ENCODE measurements around the gene HEMK1. TPM values are rescaled to one million over a fixed set of nuclear protein-coding genes. Genes with fewer than 3 reads are reported as not detected.

The HEMK1 gene
- total and polyA plus RNA-seq, 2 of the 8 experiments (the other 6 are each of a cell fraction or from before 2014, with no cell fraction given) = 9.7 to 10.6 TPM

DNA sequence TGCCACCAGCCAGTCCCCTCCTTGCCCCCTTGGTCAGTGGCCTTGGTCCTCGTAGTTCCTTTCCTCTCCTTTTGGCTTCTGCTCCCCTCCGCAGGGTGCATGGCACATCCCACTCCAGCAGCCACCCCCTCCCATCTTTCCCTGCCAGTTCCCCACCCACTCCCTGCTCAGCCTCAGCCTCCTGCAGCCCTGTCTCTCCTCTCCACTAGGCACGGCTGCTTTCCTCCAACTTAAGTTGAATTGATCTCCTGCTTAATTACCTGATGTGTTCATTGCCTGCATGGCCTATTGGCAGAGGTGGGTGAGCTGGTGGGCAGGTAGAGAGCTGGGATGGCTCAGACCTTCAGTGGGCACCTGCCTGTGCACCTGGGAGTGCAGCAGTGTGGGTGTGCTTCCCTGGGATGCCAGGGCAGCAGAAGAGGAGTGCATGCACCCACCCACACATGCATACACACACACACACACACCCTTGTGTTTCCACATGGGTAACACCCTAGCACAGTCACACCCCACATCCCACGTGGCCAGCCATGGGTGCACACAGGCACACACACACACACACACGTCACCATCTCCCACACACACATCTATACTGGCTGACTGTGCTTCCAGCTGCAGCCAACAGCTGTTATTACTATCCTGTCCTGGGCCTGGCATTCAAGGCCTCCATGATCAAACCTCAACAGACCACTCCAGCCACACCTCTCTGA, 32.7 kb upstream of the HEMK1 start:
- Histone ChIP-seq H4K5ac (ENCODE audit: insufficient read length, low read depth, low read length) (no peak overlapping the region), H3K79me2 (ENCODE audit: control insufficient read depth in 1 of 2, insufficient read depth in 2 of 2, low read length in 2 of 2) (no peaks in the 10 kb centered on the region), H3K23me2 (ENCODE audit: low read depth, low read length) (no peaks in the 10 kb centered on the region; the same call in 1 of the 2 replicates), H3K23ac (ENCODE audit: insufficient read length) (no peak overlapping the region), H3K27ac (ENCODE audit: low read depth, low read length) (no peak overlapping the region), H4K8ac (ENCODE audit: extremely low read depth, insufficient read depth, low read length) (no peak overlapping the region), H3K4me2 (ENCODE audit: insufficient read depth in 1 of 2, low read depth in 2 of 2, low read length in 2 of 2) (no peak overlapping the region), H3K4me1 (replicated peaks in 1 of 4; ENCODE audit: control insufficient read depth in 3 of 4, insufficient read depth in 4 of 4, low read length in 3 of 4) (peaks cover 6 to 18% (median 12%) of the 10 kb centered on the region in 4 experiments), H3K4me3 (ENCODE audit: extremely low read depth in 1 of 4, insufficient read depth in 2 of 4, low read depth in 3 of 4, low read length in 4 of 4) (no peak overlapping the region), H3K9ac (replicated peaks in 1 of 4; ENCODE audit: extremely low read depth in 1 of 4, low read depth in 3 of 4, low read length in 3 of 4) (no peak overlapping the region), H2AK5ac (ENCODE audit: low read depth, low read length) (peak overlapping the region; percentile 32), H2BK120ac (replicated peaks; ENCODE audit: low read depth, low read length) (no peak overlapping the region), H3K9me3 (ENCODE audit: insufficient read depth in 2 of 2, low read depth in 1 of 2, low read length in 1 of 2) (no peaks in the 10 kb centered on the region), H3K14ac (ENCODE audit: insufficient read length) (no peak overlapping the region), H3K27me3 (replicated peaks in 1 of 4; ENCODE audit: control insufficient read depth in 3 of 4, extremely low read depth in 1 of 4, insufficient read depth in 3 of 4, low read length in 3 of 4) (peaks cover 0 to 4% (median 2%) of the 10 kb centered on the region in 4 experiments; a peak in 2 of 7 replicates), H3K36me3 (ENCODE audit: control insufficient read depth in 2 of 4, insufficient read depth in 4 of 4, low read length in 3 of 4) (no peaks in the 10 kb centered on the region), H2BK20ac (ENCODE audit: low read length) (no peak overlapping the region), H3K79me1 (ENCODE audit: low read depth, low read length) (no peaks in the 10 kb centered on the region), H3K18ac (ENCODE audit: extremely low read depth, low read length) (no peak overlapping the region), H4K91ac (replicated peaks; ENCODE audit: insufficient read length, low read length) (peak overlapping the region; percentile 68), H2BK15ac (ENCODE audit: low read length) (peak overlapping the region; percentile 10), H4K20me1 (replicated peaks in 1 of 2; ENCODE audit: control insufficient read depth in 1 of 2, insufficient read depth in 2 of 2, low read length in 2 of 2) (no peaks in the 10 kb centered on the region), H2BK5ac (ENCODE audit: low read depth, low read length) (peak overlapping the region; percentile 71), H3K56ac (replicated peaks; ENCODE audit: insufficient read length, low read depth, low read length) (no peak overlapping the region), H3K4ac (replicated peaks; ENCODE audit: insufficient read length, low read depth, low read length) (no peak overlapping the region), H2AFZ (ENCODE audit: low read length) (no peak overlapping the region), H2BK12ac (ENCODE audit: low read depth, low read length) (peak overlapping the region; percentile 53; the same call in 1 of the 2 replicates)
- TF ChIP-seq HDAC2 (IDR thresholded peaks at IDR 0.05; ENCODE audit: borderline replicate concordance in 1 of 2, low read depth in 2 of 2, low read length in 2 of 2) = no peak
- TF ChIP-seq CHD1 (IDR thresholded peaks at IDR 0.05; ENCODE audit: low read depth, low read length) = no peak
- TF ChIP-seq CBX8 (IDR thresholded peaks at IDR 0.05; ENCODE audit: borderline replicate concordance, low read depth, low read length) = no peak
- TF ChIP-seq EZH2 (IDR thresholded peaks at IDR 0.05; ENCODE audit: low read depth, low read length, severe bottlenecking) = no peak
- TF ChIP-seq BACH1 (IDR thresholded peaks at IDR 0.05; ENCODE audit: low read length) = no peak
- TF ChIP-seq TCF12 (IDR thresholded peaks at IDR 0.05; ENCODE audit: low read depth, low read length) = no peak
- no peak for TF ChIP-seq RXRA (IDR thresholded peaks at IDR 0.05; ENCODE audit: insufficient read depth, low read depth, low read length)
- TF ChIP-seq TAF7 (optimal IDR thresholded peaks at IDR 0.05; ENCODE audit: borderline replicate concordance, low read depth, low read length) = no peak
- no peak for TF ChIP-seq TBP (IDR thresholded peaks at IDR 0.05; ENCODE audit: low read depth, low read length)
- no peak for TF ChIP-seq RFX5 (IDR thresholded peaks at IDR 0.05; ENCODE audit: borderline replicate concordance, low read depth, low read length)
- no peak for TF ChIP-seq SP2 (IDR thresholded peaks at IDR 0.05; ENCODE audit: low read length)
- no peak for TF ChIP-seq CEBPB (IDR thresholded peaks at IDR 0.05; ENCODE audit: low read depth, low read length)
- no peak for TF ChIP-seq JUN (IDR thresholded peaks at IDR 0.05; ENCODE audit: low read depth, low read length)
- ChIA-PET POLR2A (ENCODE audit: partially characterized antibody) (interaction anchor here (1.1 kb wide), 1 partner anchor 13 kb away, joined by 6 read pairs; no protein-coding TSS in a partner anchor), CTCF (ENCODE audit: partially characterized antibody) (interaction anchor here (0.8 to 24.6 kb wide), 11 partner anchors 13 to 167 kb away, joined by 3 to 473 read pairs (median 15); partner anchors contain the start of gene CACNA2D2)
- DNase-seq (ENCODE audit: low read depth in 1 of 2, low spot score in 2 of 2) = no peak
- 90% methylated on average over 3 of the region's 5 CpGs; no CpG with 5 or more reads in 1 of the 2 experiments for WGBS, 2 experiments (ENCODE audit: extremely low coverage in 1 of 2, insufficient coverage in 1 of 2, insufficient read length in 1 of 2, insufficient replicate concordance in 2 of 2, low coverage in 1 of 2, low lambda C conversion rate in 2 of 2, missing lambda C conversion rate in 1 of 2)
- FAIRE-seq = no peak
